ENCODE measurements around the gene NTN4.
A peak's percentile ranks its signal among the peaks of the same experiment; 100 is the strongest.

The NTN4 gene

GRCh38 chr12:95830335-95831089 is 39.9 kb upstream of the NTN4 start:
- no peak overlapping the region for H3K27ac ChIP-seq (ENCODE audit: low read depth, low read length, poor library complexity, severe bottlenecking)

GRCh38 chr12:95829395-95829794 is 38.8 kb upstream of the NTN4 start:
- Histone ChIP-seq H4K20me1 (ENCODE audit: insufficient read depth, low read length) (no peaks in the 10 kb centered on the region), H3K79me2 (ENCODE audit: insufficient read depth, low read length) (no peaks in the 10 kb centered on the region), H3K4me2 (ENCODE audit: low read length) (no peak overlapping the region), H3K36me3 (ENCODE audit: insufficient read depth, low read length) (no peaks in the 10 kb centered on the region), H3K4me1 (ENCODE audit: insufficient read depth, low read length, severe bottlenecking) (no peaks in the 10 kb centered on the region), H3K9me2 (ENCODE audit: low read depth, low read length) (no peaks in the 10 kb centered on the region), H3K27me3 (ENCODE audit: insufficient read depth, low read length) (0 out of 2 replicates have a peak, but pooled peaks cover 4% of the 10 kb centered on the region), H3K9me3 (ENCODE audit: low read length) (no peaks in the 10 kb centered on the region), H2AFZ (ENCODE audit: low read length) (no peak overlapping the region), H3K9ac (ENCODE audit: low read length) (no peak overlapping the region), H3K4me3 (ENCODE audit: low read depth, low read length, poor library complexity, severe bottlenecking) (no peak overlapping the region), H3K27ac (ENCODE audit: low read depth, low read length, poor library complexity, severe bottlenecking) (no peak overlapping the region), H3F3A (ENCODE audit: insufficient read depth, low read length) (no peaks in the 10 kb centered on the region)
- TF ChIP-seq EZH2 (IDR thresholded peaks at IDR 0.05; ENCODE audit: borderline replicate concordance, low read length) (no peak), CTCF (IDR thresholded peaks at IDR 0.05; ENCODE audit: low read length) (no peak)

More at GRCh38 chr12:95830335-95831089, 39.9 kb upstream of the NTN4 start:
- Histone ChIP-seq H3K79me2 (ENCODE audit: insufficient read depth, low read length) (no peaks in the 10 kb centered on the region), H3K36me3 (ENCODE audit: insufficient read depth, low read length) (no peaks in the 10 kb centered on the region), H3K9ac (ENCODE audit: low read length) (no peak overlapping the region), H3K4me2 (ENCODE audit: low read length) (no peak overlapping the region), H3F3A (ENCODE audit: insufficient read depth, low read length) (no peaks in the 10 kb centered on the region), H2AFZ (ENCODE audit: low read length) (no peak overlapping the region), H3K27me3 (ENCODE audit: insufficient read depth, low read length) (0 out of 2 replicates have a peak, but pooled peaks cover 4% of the 10 kb centered on the region), H4K20me1 (ENCODE audit: insufficient read depth, low read length) (no peaks in the 10 kb centered on the region), H3K4me1 (ENCODE audit: insufficient read depth, low read length, severe bottlenecking) (no peaks in the 10 kb centered on the region), H3K4me3 (ENCODE audit: low read depth, low read length, poor library complexity, severe bottlenecking) (no peak overlapping the region), H3K9me3 (ENCODE audit: low read length) (no peaks in the 10 kb centered on the region), H3K9me2 (ENCODE audit: low read depth, low read length) (no peaks in the 10 kb centered on the region)
- TF ChIP-seq CTCF (IDR thresholded peaks at IDR 0.05; ENCODE audit: low read length) = no peak
- no peak for TF ChIP-seq EZH2 (IDR thresholded peaks at IDR 0.05; ENCODE audit: borderline replicate concordance, low read length)

DNA sequence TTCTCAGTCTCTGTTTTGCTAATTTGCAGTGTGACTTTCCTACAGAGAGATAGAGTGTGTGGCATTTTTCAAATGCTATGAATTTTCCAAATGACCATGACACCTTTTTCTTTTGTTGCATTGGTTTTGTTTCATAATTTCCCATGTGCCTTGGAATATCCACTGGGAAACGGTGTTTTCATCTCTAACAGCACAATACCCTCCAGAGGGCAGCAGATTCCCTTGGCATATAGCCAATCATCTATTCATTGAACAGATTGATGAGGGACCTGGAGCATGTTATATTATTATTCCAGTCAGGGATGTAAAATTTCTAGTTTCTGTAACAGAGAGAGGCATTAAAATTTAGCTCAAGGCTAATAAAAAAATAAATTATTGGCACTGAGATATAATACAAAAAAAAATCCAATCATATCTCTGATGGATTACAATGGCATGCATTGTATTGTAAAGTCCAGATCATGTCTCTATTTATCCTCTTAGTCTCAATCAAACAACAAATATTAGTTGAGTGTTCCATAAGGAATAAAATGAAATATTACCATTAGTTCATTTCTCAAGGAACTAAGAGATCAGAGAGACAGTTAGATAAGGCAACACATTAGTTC is 29.6 kb upstream of the NTN4 start:
- Histone ChIP-seq H3K36me3 (ENCODE audit: insufficient read depth, low read length) (no peaks in the 10 kb centered on the region), H3K27me3 (ENCODE audit: insufficient read depth, low read length) (no peaks in the 10 kb centered on the region), H3K9me2 (ENCODE audit: low read depth, low read length) (no peaks in the 10 kb centered on the region), H3K4me3 (ENCODE audit: low read depth, low read length, poor library complexity, severe bottlenecking) (no peak overlapping the region), H3K9ac (ENCODE audit: low read length) (no peak overlapping the region), H3K9me3 (ENCODE audit: low read length) (no peaks in the 10 kb centered on the region), H3F3A (ENCODE audit: insufficient read depth, low read length) (no peaks in the 10 kb centered on the region), H2AFZ (ENCODE audit: low read length) (no peak overlapping the region), H3K4me1 (ENCODE audit: insufficient read depth, low read length, severe bottlenecking) (no peaks in the 10 kb centered on the region), H3K4me2 (ENCODE audit: low read length) (no peak overlapping the region), H3K27ac (ENCODE audit: low read depth, low read length, poor library complexity, severe bottlenecking) (no peak overlapping the region), H4K20me1 (ENCODE audit: insufficient read depth, low read length) (no peaks in the 10 kb centered on the region), H3K79me2 (ENCODE audit: insufficient read depth, low read length) (no peaks in the 10 kb centered on the region)
- TF ChIP-seq CTCF (IDR thresholded peaks at IDR 0.05; ENCODE audit: low read length) (peak; percentile 22; the same call in 1 of the 2 replicates), EZH2 (IDR thresholded peaks at IDR 0.05; ENCODE audit: borderline replicate concordance, low read length) (no peak)

Data from OCI-LY1 (cell line).